K562 (cell line): ENCODE measurements around the gene TIGD7. TPM values are rescaled to one million over a fixed set of nuclear protein-coding genes. Genes with fewer than 3 reads are reported as not detected.

Experiments
- ATAC-seq: fragments of 200-7000 bp; cut with Tn5 transposase; 3 replicates; pipeline ENCODE4 v1.9.1; 2020; ENCODE audit warnings: moderate library complexity
- BruUV-seq: library from RNA; stranded (reverse); fragments of 400-500 nt; replicated peaks from 2 replicates; lab custom pipeline; 2021; lab: Mats Ljungman, UMichigan
- CTCF ChIA-PET: fragments of 300-600 bp; formaldehyde crosslinking; extraction: SDS; loops from one replicate; lab custom pipeline; 2021; ENCODE audit warnings: low intra/inter-chr PET ratio; lab: Yijun Ruan, JAX
- POLR2A ChIA-PET: fragments of 300-600, 350-650 bp; sonication (Branson Sonifier 250); formaldehyde crosslinking; extraction: SDS; loops from one replicate; lab custom pipeline; 2021; ENCODE audit warnings: antibody characterized with exemption, inconsistent platforms; lab: Yijun Ruan, JAX
- DNase-seq, 4 experiments: peaks; one replicate each; pipeline versions ENCODE4 v3.0.0 to v3.0.0-alpha.2; 2011 to 2018; ENCODE audit warnings: low spot score in 3 of 4, mixed read lengths in 3 of 4; ENCODE audit errors: extremely low read depth in 1 of 4
- FAIRE-seq: peaks from 2 replicates; lab custom pipeline; 2011; peaks lifted over from hg19 to GRCh38; lab: Jason Lieb, UNC
- H2AFZ ChIP-seq: 2 replicates; pipeline ENCODE4 v1.6.0; 2011; ENCODE audit warnings: low read depth, low read length, control low read depth, inconsistent platforms
- H3K27ac ChIP-seq: fragments of 200-600 bp; 3 replicates; pipeline ENCODE4 v1.8.0; 2011; ENCODE audit warnings: low read depth, mild to moderate bottlenecking, control low read depth, inconsistent platforms, low read length, moderate library complexity, mixed read lengths; ENCODE audit errors: extremely low read depth
- H3K27me3 ChIP-seq, 2 experiments: fragments of 300-600 bp in 1 of 2; 2 replicates in 1 of 2; 3 replicates in 1 of 2; pipeline versions ENCODE4 v1.6.0 to v1.8.0; 2011; ENCODE audit warnings: inconsistent platforms in 2 of 2, low read length in 2 of 2, mild to moderate bottlenecking in 1 of 2, mixed read lengths in 1 of 2, moderate library complexity in 1 of 2; ENCODE audit not compliant: control insufficient read depth in 2 of 2, insufficient read depth in 2 of 2
- H3K36me3 ChIP-seq: fragments of 300-600 bp; 3 replicates; pipeline ENCODE4 v1.8.0; 2011; ENCODE audit warnings: mild to moderate bottlenecking, low read length, inconsistent platforms; ENCODE audit not compliant: control insufficient read depth, insufficient read depth
- H3K4me1 ChIP-seq, 2 experiments: fragments of 200-600 bp in 1 of 2; replicated peaks in 1 of 2; 2 replicates in 1 of 2; 3 replicates in 1 of 2; pipeline versions ENCODE4 v1.5.1 to v1.8.0; 2011; ENCODE audit warnings: inconsistent platforms in 2 of 2, low read length in 2 of 2, mild to moderate bottlenecking in 1 of 2, mixed read lengths in 1 of 2, moderate library complexity in 1 of 2; ENCODE audit not compliant: control insufficient read depth in 2 of 2, insufficient read depth in 2 of 2
- H3K4me2 ChIP-seq: 2 replicates; pipeline ENCODE4 v1.6.1; 2011; ENCODE audit warnings: low read length, control low read depth, inconsistent platforms, mixed read lengths; ENCODE audit not compliant: insufficient read depth
- H3K4me3 ChIP-seq: fragments of 200-600 bp; sonication (generic), shearing (Covaris generic); 2 replicates; pipeline ENCODE4 v1.5.1; 2016; ENCODE audit warnings: control low read depth, inconsistent platforms
- H3K79me2 ChIP-seq: fragments of 200-600 bp; 3 replicates; pipeline ENCODE4 v1.8.0; 2011; ENCODE audit warnings: low read length, inconsistent platforms; ENCODE audit not compliant: control insufficient read depth, insufficient read depth
- H3K9ac ChIP-seq, 2 experiments: 2 replicates each; pipeline versions ENCODE4 v1.6.0 to v1.6.1; 2011; ENCODE audit warnings: low read depth in 2 of 2, low read length in 2 of 2, control low read depth in 1 of 2, inconsistent platforms in 1 of 2, mild to moderate bottlenecking in 1 of 2, mixed read lengths in 1 of 2; ENCODE audit not compliant: insufficient read depth in 1 of 2
- H3K9me1 ChIP-seq: one replicate; pipeline ENCODE4 v1.6.0; 2011; ENCODE audit warnings: inconsistent platforms, mild to moderate bottlenecking, low read length, moderate library complexity; ENCODE audit not compliant: control insufficient read depth, insufficient read depth
- H3K9me3 ChIP-seq: replicated peaks from 2 replicates; pipeline ENCODE4 v1.5.1; 2011; ENCODE audit warnings: low read depth, low read length, inconsistent platforms; ENCODE audit not compliant: control insufficient read depth, insufficient read depth
- H4K20me1 ChIP-seq: replicated peaks from 2 replicates; pipeline ENCODE4 v1.6.1; 2011; ENCODE audit warnings: low read length, inconsistent platforms, mixed read lengths; ENCODE audit not compliant: control insufficient read depth, insufficient read depth
- ETS2 ChIP-seq: IDR thresholded peaks from 2 replicates; pipeline ENCODE4 v1.6.1; 2016; ENCODE audit warnings: borderline replicate concordance, missing genetic modification characterization, mild to moderate bottlenecking, moderate library complexity, missing compliant biosample characterization; ENCODE audit not compliant: poor library complexity, severe bottlenecking
- EZH2 ChIP-seq: IDR thresholded peaks from 2 replicates; pipeline ENCODE4 v1.6.1; 2012; ENCODE audit warnings: low read depth, mild to moderate bottlenecking, inconsistent platforms, low read length, borderline replicate concordance
- LCOR ChIP-seq: sonication (generic); formaldehyde crosslinking; IDR thresholded peaks from 2 replicates; pipeline ENCODE4 v1.8.0; 2022; ENCODE audit warnings: mild to moderate bottlenecking, missing genetic modification reagents
- SNRNP70 ChIP-seq: fragments of 200-400 bp; formaldehyde crosslinking; optimal IDR thresholded peaks from 2 replicates; pipeline ENCODE3; 2017; ENCODE audit warnings: low read depth, low read length
- ZNF436 ChIP-seq: fragments of 250-450, 450-650 bp; sonication (Bioruptor Pico); formaldehyde crosslinking; IDR thresholded peaks from 2 replicates; pipeline ENCODE4 v1.7.0; 2020; ENCODE audit warnings: mild to moderate bottlenecking
- WGBS: fragments of 100-300 bp; shearing (Covaris generic); methylation state at CpG from one replicate; pipeline ENCODE4 v1.1.6; 2016; ENCODE audit warnings: low coverage, mixed read lengths; ENCODE audit not compliant: insufficient coverage; ENCODE audit errors: missing lambda C conversion rate; 5-methylcytosine and 5-hydroxymethylcytosine counted together
- in situ Hi-C: fragments of 300-500 bp; cut with MboI; formaldehyde crosslinking; loops from 4 replicates; pipeline ENCODE4 v1.15.0; 2018; ENCODE audit warnings: inconsistent platforms, mixed read lengths
- intact Hi-C: fragments of 100-400 bp; cut with micrococcal nuclease; formaldehyde crosslinking; loops from 2 replicates; pipeline ENCODE4 v1.14.2; 2022
- polyA plus RNA-seq, 8 experiments: library from polyadenylated mRNA; depleted of rRNA in 4 of 8; stranded (reverse) in 5 of 8; unstranded in 3 of 8; fragments of >200 nt; fragmentation: Nextera tagmentation in 2 of 8; fragmentation: Illumina TruSeq in 1 of 8; extraction: Ambion mirVana in 2 of 8; extraction: Trizol in 1 of 8; gene quantifications; 2 replicates each; pipeline versions ENCODE4 v1.2.1 to v1.2.3, GENCODE V29; 2011 to 2014; ENCODE audit warnings: inconsistent platforms in 1 of 8, missing spikeins in 1 of 8
- total RNA-seq, 7 experiments: library from RNA; depleted of rRNA in 6 of 7; stranded (reverse); fragments of >200 nt in 6 of 7; fragmentation: Illumina TruSeq in 2 of 7; extraction: Trizol in 2 of 7; gene quantifications; 2 replicates each; pipeline versions ENCODE4 v1.2.1 to v1.2.3, GENCODE V29; 2011 to 2021; ENCODE audit warnings: low replicate concordance in 1 of 7
- TF ChIP-seq, protein P1 (sequence below): sonication (generic); formaldehyde crosslinking; IDR thresholded peaks from 2 replicates; pipeline ENCODE4 v1.8.0; 2023; ENCODE audit warnings: mild to moderate bottlenecking, missing genetic modification reagents

The TIGD7 gene
- total and polyA plus RNA-seq, 9 of the 15 experiments (the other 6 are each of a cell fraction or from before 2014, with no cell fraction given), result 0.84 to 10.7 (median 6.7) TPM

GRCh38 chr16:3256866-3257465 lies 48.3 kb downstream of the TIGD7 start:
- no peak for FAIRE-seq
- intact Hi-C loops, result no loop called here
- BruUV-seq, result no TSS peak

More at GRCh38 chr16:3256866-3257465, 48.3 kb downstream of the TIGD7 start:
- in situ Hi-C loops, result no loop called here
- ATAC-seq, result no peak
- no peak overlapping the region for H3K4me3 ChIP-seq
- no peak overlapping the region for H2AFZ ChIP-seq
- DNase-seq, result no peak
- H3K27me3 ChIP-seq, result peaks cover 25 to 48% of the 10 kb centered on the region in 2 experiments
- no peaks in the 10 kb centered on the region for H4K20me1 ChIP-seq
- H3K79me2 ChIP-seq, result no peaks in the 10 kb centered on the region
- H3K9me1 ChIP-seq, result no peaks in the 10 kb centered on the region
- CTCF ChIA-PET, result no interaction called here
- TF ChIP-seq, protein P1, sequence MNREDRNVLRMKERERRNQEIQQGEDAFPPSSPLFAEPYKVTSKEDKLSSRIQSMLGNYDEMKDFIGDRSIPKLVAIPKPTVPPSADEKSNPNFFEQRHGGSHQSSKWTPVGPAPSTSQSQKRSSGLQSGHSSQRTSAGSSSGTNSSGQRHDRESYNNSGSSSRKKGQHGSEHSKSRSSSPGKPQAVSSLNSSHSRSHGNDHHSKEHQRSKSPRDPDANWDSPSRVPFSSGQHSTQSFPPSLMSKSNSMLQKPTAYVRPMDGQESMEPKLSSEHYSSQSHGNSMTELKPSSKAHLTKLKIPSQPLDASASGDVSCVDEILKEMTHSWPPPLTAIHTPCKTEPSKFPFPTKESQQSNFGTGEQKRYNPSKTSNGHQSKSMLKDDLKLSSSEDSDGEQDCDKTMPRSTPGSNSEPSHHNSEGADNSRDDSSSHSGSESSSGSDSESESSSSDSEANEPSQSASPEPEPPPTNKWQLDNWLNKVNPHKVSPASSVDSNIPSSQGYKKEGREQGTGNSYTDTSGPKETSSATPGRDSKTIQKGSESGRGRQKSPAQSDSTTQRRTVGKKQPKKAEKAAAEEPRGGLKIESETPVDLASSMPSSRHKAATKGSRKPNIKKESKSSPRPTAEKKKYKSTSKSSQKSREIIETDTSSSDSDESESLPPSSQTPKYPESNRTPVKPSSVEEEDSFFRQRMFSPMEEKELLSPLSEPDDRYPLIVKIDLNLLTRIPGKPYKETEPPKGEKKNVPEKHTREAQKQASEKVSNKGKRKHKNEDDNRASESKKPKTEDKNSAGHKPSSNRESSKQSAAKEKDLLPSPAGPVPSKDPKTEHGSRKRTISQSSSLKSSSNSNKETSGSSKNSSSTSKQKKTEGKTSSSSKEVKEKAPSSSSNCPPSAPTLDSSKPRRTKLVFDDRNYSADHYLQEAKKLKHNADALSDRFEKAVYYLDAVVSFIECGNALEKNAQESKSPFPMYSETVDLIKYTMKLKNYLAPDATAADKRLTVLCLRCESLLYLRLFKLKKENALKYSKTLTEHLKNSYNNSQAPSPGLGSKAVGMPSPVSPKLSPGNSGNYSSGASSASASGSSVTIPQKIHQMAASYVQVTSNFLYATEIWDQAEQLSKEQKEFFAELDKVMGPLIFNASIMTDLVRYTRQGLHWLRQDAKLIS, result no peak
- TF ChIP-seq ETS2 (tag) (no peak), EZH2 (no peak), SNRNP70 (no peak), LCOR (CRISPR knock-in tag) (no peak), ZNF436 (CRISPR knock-in tag) (no peak)
- TF ChIP-seq, all 486 proteins: peak for 0
- 3% methylated on average over 9 of the region's 9 CpGs for WGBS
- H3K4me2 ChIP-seq, result no peak overlapping the region
- H3K9ac ChIP-seq, result no peak overlapping the region
- H3K9me3 ChIP-seq, result no peaks in the 10 kb centered on the region
- H3K27ac ChIP-seq, result no peak overlapping the region
- peaks cover 0 to 8% of the 10 kb centered on the region in 2 experiments; a peak in 2 of 5 replicates for H3K4me1 ChIP-seq
- POLR2A ChIA-PET, result interaction anchor here (0.8 to 1.6 kb wide), 3 partner anchors 7 to 26 kb away, joined by 3 to 4 read pairs (median 3); no protein-coding TSS in a partner anchor
- no peaks in the 10 kb centered on the region for H3K36me3 ChIP-seq
